ENCODE results near the gene CD70.
"Not testable (repeated sequence)": the region's sequence is repeated elsewhere in the genome, so short reads cannot be mapped to it uniquely, and the experiment has no call there.

Gene CD70

DNA sequence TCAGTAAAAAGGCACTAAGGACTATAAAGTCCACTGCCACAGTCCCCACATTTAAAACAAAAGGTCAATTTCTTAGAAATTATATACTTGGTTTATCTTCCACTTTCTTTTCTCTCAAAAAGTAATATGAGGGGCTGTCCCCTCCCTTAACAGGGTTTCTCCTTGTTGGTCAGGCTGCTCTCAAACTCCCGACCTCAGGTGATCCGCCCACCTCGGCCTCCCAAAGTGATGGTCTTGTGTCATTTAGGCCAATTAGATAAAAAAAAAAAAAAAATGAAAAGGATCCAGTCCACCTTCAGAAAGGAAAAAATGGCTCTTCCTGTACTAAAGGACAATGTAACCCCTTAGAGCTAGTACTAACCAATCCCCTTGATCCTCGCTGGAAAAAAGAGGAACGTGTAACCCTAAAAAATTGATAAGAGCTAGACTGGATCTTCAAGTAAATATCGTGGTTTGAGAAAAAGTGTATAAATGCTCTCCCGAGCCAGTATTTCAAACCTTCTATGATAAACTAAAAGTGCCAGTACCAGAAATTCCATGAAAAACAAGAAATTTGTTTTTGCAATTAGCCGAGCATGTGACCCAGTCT, 9.0 kb upstream of the CD70 start:
- H4K20me1 ChIP-seq (ENCODE audit: insufficient read depth, low read length, poor library complexity, severe bottlenecking), result no peaks in the 10 kb centered on the region
- no peaks in the 10 kb centered on the region for H3K36me3 ChIP-seq (ENCODE audit: insufficient read depth, low read length)
- H2AFZ ChIP-seq (ENCODE audit: low read length), result no peak overlapping the region
- no peak for TF ChIP-seq EZH2phosphoT487 (IDR thresholded peaks at IDR 0.05; ENCODE audit: borderline replicate concordance)
- TF ChIP-seq, protein P1, sequence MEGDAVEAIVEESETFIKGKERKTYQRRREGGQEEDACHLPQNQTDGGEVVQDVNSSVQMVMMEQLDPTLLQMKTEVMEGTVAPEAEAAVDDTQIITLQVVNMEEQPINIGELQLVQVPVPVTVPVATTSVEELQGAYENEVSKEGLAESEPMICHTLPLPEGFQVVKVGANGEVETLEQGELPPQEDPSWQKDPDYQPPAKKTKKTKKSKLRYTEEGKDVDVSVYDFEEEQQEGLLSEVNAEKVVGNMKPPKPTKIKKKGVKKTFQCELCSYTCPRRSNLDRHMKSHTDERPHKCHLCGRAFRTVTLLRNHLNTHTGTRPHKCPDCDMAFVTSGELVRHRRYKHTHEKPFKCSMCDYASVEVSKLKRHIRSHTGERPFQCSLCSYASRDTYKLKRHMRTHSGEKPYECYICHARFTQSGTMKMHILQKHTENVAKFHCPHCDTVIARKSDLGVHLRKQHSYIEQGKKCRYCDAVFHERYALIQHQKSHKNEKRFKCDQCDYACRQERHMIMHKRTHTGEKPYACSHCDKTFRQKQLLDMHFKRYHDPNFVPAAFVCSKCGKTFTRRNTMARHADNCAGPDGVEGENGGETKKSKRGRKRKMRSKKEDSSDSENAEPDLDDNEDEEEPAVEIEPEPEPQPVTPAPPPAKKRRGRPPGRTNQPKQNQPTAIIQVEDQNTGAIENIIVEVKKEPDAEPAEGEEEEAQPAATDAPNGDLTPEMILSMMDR (conservative IDR thresholded peaks at IDR 0.05; ENCODE audit: low read length), result no peak
- H3K9ac ChIP-seq (ENCODE audit: low read depth, low read length, poor library complexity, severe bottlenecking), result no peak overlapping the region
- H3K27me3 ChIP-seq (ENCODE audit: insufficient read depth, low read length, poor library complexity, severe bottlenecking), result no peaks in the 10 kb centered on the region
- no peak overlapping the region for H3K4me2 ChIP-seq (ENCODE audit: low read depth, low read length, poor library complexity, severe bottlenecking)
- H3K79me2 ChIP-seq (ENCODE audit: insufficient read depth, low read length), result no peaks in the 10 kb centered on the region
- H3K9me3 ChIP-seq (ENCODE audit: insufficient read depth, low read depth, low read length), result no peaks in the 10 kb centered on the region
- H3F3A ChIP-seq (ENCODE audit: low read depth), result no peaks in the 10 kb centered on the region
- H3K4me1 ChIP-seq (ENCODE audit: insufficient read depth, low read length, poor library complexity, severe bottlenecking), result no peaks in the 10 kb centered on the region
- no peak overlapping the region for H3K4me3 ChIP-seq (ENCODE audit: low read length, poor library complexity, severe bottlenecking)
- no peaks in the 10 kb centered on the region for H3K9me2 ChIP-seq (replicated peaks; ENCODE audit: low read depth, low read length)

DNA sequence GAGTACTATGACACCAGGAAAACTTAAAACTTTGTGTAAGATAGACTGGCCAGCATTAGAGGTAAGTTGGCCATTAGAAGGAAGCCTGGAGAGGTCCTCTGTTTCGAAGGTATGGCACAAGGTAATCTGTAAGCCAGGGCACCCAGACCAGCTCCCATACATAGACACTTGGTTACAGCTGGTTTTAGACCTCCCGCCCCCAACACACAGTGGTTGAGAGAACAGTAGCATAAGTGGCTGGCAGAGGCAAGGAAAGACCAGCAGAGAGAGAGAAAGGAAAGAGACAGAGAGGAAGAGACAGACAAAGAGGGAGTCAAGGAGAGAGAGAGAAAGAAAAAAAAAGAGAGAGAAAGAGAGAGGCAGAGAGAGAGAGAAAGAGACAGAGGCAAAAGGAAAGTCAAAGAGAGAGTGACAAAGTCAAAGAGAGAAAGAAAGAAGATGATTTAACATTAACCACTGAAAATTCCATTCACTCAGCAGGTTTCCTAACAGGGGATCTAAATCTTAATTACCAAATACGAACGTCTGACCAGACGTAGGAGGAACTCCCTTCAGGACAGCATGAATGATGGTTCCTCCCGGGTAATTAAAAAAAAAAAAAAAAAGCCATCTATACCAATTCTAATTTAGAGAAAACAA, 7.4 kb upstream of the CD70 start:
- H3K9ac ChIP-seq (ENCODE audit: low read depth, low read length, poor library complexity, severe bottlenecking); H3K27me3 ChIP-seq (ENCODE audit: insufficient read depth, low read length, poor library complexity, severe bottlenecking); H3F3A ChIP-seq (ENCODE audit: low read depth); H3K36me3 ChIP-seq (ENCODE audit: insufficient read depth, low read length); H3K79me2 ChIP-seq (ENCODE audit: insufficient read depth, low read length); H3K4me1 ChIP-seq (ENCODE audit: insufficient read depth, low read length, poor library complexity, severe bottlenecking); H3K9me3 ChIP-seq (ENCODE audit: insufficient read depth, low read depth, low read length); H3K9me2 ChIP-seq (replicated peaks; ENCODE audit: low read depth, low read length); H3K4me3 ChIP-seq (ENCODE audit: low read length, poor library complexity, severe bottlenecking); H2AFZ ChIP-seq (ENCODE audit: low read length); H3K4me2 ChIP-seq (ENCODE audit: low read depth, low read length, poor library complexity, severe bottlenecking); H4K20me1 ChIP-seq (ENCODE audit: insufficient read depth, low read length, poor library complexity, severe bottlenecking): not testable (repeated sequence)

DNA sequence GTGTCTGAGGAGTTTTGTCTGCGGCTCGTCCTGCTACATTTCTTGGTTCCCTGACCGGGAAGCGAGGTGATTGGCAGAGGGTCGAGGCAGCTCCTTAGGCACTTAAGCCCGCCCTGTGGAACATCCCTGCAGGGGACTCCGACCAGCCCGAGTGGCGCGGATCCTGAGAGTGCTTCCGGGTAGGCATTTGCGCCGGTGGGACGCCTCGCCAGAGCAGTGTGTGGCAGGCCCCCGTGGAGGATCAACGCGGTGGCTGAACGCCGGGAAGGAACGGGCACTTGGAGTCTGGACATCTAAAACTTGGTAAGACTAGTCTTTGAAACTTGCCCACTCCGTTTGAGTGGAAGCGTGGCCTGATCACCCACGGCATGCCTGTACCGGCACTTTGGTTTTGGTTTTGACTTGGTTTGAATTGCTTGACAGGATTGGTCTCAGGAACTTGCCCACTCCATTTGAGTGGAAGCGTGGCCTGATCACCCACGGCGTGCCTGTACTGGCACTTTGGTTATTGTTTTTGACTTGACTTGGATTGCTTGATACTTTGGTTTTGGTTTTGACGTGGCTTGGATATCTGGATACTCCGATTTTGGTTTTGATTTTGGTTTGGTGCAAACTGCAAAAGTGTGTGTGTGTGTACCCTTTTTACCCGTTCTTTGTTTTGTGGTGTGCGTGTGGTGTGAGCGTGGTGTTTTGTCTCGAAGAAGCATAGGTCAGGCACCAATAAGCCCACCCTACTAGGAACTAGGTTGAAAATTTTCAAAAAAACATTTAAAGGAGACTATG, 6.7 kb upstream of the CD70 start:
- not testable (repeated sequence) for H3K27me3 ChIP-seq (ENCODE audit: insufficient read depth, low read length, poor library complexity, severe bottlenecking); H3K79me2 ChIP-seq (ENCODE audit: insufficient read depth, low read length); H3K4me1 ChIP-seq (ENCODE audit: insufficient read depth, low read length, poor library complexity, severe bottlenecking); H3K9me3 ChIP-seq (ENCODE audit: insufficient read depth, low read depth, low read length); H3K4me3 ChIP-seq (ENCODE audit: low read length, poor library complexity, severe bottlenecking); H3F3A ChIP-seq (ENCODE audit: low read depth); H3K4me2 ChIP-seq (ENCODE audit: low read depth, low read length, poor library complexity, severe bottlenecking); H3K9me2 ChIP-seq (replicated peaks; ENCODE audit: low read depth, low read length); H2AFZ ChIP-seq (ENCODE audit: low read length); H3K9ac ChIP-seq (ENCODE audit: low read depth, low read length, poor library complexity, severe bottlenecking); H4K20me1 ChIP-seq (ENCODE audit: insufficient read depth, low read length, poor library complexity, severe bottlenecking); H3K36me3 ChIP-seq (ENCODE audit: insufficient read depth, low read length)

DNA sequence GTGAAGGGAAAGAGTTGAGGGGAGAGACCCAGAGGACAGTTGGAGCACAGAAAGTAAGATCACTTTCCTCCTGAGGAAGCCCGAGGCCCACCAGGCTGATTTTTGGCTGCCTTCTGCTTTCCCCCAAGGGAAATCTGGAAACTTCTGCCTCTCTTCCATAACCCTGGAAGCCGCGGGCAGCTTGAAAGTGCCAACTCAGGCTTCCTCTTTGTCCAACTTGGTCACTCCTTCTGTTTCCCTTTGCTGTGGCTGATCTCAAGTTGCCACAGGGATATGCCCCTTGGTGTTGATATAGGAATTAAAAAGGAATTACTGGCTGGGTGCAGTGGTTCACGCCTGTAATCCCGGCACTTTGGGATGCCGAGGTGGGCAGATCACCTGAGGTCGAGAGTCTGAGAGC, 5.7 kb upstream of the CD70 start:
- TF ChIP-seq, protein P1 (conservative IDR thresholded peaks at IDR 0.05; ENCODE audit: low read length), result no peak
- no peak for TF ChIP-seq EZH2phosphoT487 (IDR thresholded peaks at IDR 0.05; ENCODE audit: borderline replicate concordance)
- no peak overlapping the region for H3K4me3 ChIP-seq (ENCODE audit: low read length, poor library complexity, severe bottlenecking)
- no peak overlapping the region for H2AFZ ChIP-seq (ENCODE audit: low read length)
- H3K9ac ChIP-seq (ENCODE audit: low read depth, low read length, poor library complexity, severe bottlenecking), result no peak overlapping the region
- no peaks in the 10 kb centered on the region for H3K27me3 ChIP-seq (ENCODE audit: insufficient read depth, low read length, poor library complexity, severe bottlenecking)
- no peaks in the 10 kb centered on the region for H3K36me3 ChIP-seq (ENCODE audit: insufficient read depth, low read length)
- H3K4me2 ChIP-seq (ENCODE audit: low read depth, low read length, poor library complexity, severe bottlenecking), result no peak overlapping the region
- no peaks in the 10 kb centered on the region for H3F3A ChIP-seq (ENCODE audit: low read depth)
- no peaks in the 10 kb centered on the region for H4K20me1 ChIP-seq (ENCODE audit: insufficient read depth, low read length, poor library complexity, severe bottlenecking)
- H3K9me3 ChIP-seq (ENCODE audit: insufficient read depth, low read depth, low read length), result no peaks in the 10 kb centered on the region
- no peaks in the 10 kb centered on the region for H3K79me2 ChIP-seq (ENCODE audit: insufficient read depth, low read length)
- no peaks in the 10 kb centered on the region for H3K9me2 ChIP-seq (replicated peaks; ENCODE audit: low read depth, low read length)
- no peaks in the 10 kb centered on the region for H3K4me1 ChIP-seq (ENCODE audit: insufficient read depth, low read length, poor library complexity, severe bottlenecking)
